NCI-H1105 treated with DMSO at 0.1 percent for 48 hours (cell line): ENCODE results near the gene ZSWIM5.
A peak's percentile ranks its signal among the peaks of the same experiment; 100 is the strongest.
"Not testable (repeated sequence)": the region's sequence is repeated elsewhere in the genome, so short reads cannot be mapped to it uniquely, and the experiment has no call there.

ENCODE experiments used
- DNase-seq: peaks from one replicate; lab custom pipeline; 2025; lab: John Stamatoyannopoulos, UW

ZSWIM5 gene

DNA sequence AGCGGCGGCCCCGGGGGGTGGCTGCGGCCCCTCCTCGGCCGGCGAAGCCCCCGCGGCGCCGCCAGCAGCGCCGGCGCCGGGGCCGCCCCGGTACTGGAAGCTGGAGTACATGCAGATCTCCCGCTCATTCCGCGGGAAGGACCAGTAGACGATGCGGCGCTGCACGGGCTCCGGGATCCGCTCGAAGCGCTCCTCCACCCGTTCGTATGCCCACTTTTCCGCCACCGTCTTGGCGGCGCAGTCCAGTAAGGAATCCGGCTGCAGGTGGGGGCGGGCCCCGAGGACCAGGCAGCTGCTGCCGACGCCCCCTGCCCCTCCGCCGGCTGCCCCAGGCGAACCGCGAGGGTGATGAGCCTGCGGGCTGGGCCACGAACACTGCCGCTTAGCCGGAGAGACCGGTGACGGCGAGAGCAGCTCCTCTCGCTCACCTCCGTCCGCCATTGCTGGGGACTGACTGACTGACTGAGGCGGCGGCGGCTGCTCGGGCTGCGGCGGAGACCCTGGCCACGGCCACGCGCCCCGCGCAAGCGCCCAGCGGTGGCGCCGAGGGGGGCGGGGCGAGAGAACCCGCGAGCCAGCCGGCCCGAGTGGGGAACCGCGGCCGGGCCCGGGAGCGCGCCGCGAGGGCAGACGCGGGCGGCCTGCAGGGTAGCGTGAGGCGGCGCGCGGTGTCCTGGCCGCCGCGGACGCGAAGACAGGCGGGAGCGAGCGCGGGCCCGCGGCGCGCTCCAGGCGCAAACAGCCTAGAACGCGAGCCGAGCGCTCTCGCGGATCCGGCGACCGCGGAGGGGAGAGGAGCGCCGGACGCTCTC lies at the start of gene ZSWIM5:
Gene ZSWIM5, minus strand, starts transcription at position 696 of the 812 bp plus-strand sequence. Its CDS starts 255 bp downstream, at position 441.
- peak; percentile 83 for DNase-seq

DNA sequence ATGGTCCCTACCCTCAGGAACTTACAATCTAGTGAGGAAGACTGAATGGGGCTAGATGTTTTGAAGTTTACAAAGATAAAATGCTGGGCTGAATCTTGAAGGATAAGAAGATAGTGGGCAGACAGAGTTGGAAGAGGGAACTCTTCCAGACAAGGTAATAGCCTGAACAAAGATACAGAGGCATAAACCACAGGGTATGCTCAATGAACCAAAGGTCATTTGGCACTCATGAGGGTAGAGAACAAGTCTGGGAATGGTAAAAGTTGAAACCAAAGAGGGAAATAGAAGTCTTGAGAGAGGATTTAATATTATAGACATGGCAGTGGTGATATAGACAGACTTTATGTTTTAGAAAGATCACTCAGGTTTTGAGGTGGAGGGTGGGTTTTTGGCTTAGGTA lies 48.1 kb upstream of the ZSWIM5 start:
- DNase-seq: no peak

DNA sequence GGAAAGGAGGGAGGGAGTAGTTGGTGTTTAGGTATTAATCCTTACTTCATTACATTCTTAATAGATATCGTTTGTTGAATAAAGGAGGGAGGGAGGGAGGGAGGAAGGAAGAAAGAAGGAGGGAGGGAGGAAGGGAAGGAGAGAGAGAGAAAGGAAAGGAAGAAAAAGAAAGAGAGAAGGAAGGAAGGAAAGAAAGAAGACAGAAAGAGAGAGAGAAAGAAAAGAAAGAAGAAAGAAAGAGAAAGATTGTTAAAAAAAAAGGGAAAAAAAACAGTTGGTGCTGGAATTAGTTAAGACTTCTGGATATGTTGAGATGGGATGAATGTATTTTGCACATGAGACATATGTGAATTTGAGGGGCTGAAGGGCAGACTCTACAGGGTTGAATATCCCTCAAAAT lies 44.1 kb upstream of the ZSWIM5 start:
- no peak for DNase-seq

DNA sequence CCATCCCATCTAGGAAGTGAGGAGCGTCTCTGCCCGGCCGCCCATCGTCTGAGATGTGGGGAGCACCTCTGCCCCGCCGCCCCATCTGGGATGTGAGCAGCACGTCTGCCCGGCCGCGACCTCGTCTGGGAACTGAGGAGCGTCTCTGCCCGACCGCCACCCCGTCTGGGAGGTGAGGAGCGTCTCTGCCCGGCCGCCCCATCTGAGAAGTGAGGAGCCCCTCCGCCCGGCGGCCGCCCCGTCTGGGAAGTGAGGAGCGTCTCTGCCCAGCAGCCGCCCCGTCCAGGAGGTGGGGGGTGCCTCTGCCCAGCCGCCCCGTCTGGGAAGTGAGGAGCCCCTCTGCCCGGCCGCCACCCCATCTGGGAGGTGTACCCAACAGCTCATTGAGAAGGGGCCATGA lies 41.6 kb upstream of the ZSWIM5 start:
- not testable (repeated sequence) for DNase-seq

DNA sequence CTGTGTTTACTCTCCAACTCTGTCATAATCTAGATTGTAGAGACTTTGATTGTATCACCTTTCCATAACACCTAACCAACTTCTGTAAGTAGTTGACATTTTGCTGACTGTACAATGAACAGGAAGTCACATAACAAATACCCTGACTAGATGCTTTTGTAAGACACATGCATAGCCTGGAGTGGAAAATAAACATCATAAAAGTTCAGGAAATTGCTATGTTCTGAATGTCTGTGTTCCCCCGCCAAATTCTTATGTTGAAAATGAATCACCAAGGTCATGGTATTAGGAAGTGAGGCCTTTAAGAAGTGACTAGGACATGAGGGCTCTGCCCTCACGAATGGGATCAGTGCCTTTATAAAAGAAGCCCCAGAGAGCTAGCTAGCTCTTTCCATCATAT lies 40.4 kb upstream of the ZSWIM5 start:
- DNase-seq: no peak

DNA sequence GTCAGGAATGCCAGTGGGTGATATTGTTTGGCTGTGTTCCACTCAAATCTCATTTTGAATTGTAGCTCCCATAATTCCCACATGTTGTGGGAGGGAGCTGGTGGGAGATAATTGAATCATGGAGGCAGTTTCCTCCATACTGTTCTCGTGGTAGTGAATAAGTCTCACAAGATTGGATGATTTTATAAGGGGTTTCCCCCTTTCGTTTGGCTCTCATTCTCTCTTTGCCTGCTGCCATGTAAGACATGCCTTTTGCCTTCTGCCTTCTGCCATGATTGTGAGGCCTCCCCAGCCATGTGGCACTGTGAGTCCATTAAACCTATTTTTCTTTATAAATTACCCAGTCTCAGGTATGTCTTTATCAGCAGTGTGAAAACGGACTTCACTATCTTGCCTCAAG lies 40.0 kb upstream of the ZSWIM5 start:
- not testable (repeated sequence) for DNase-seq

DNA sequence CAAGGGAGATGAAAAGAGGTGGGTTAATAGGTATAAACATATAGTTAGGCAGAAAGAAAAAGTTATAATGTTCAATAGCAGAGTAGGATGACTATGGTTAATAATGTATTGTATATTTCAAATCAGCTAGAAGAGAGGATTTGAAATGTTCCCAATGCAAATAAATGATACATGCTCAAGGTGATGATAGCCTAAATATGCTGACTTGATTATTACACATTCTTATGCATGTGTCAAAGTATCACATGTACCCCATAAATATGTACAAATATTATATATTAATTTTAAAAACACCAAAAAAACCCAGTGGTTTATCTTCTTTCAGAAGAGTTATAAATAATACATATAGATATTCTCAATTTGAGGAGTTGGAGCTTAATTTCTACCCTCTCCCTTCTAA lies 38.3 kb upstream of the ZSWIM5 start:
- DNase-seq: no peak

DNA sequence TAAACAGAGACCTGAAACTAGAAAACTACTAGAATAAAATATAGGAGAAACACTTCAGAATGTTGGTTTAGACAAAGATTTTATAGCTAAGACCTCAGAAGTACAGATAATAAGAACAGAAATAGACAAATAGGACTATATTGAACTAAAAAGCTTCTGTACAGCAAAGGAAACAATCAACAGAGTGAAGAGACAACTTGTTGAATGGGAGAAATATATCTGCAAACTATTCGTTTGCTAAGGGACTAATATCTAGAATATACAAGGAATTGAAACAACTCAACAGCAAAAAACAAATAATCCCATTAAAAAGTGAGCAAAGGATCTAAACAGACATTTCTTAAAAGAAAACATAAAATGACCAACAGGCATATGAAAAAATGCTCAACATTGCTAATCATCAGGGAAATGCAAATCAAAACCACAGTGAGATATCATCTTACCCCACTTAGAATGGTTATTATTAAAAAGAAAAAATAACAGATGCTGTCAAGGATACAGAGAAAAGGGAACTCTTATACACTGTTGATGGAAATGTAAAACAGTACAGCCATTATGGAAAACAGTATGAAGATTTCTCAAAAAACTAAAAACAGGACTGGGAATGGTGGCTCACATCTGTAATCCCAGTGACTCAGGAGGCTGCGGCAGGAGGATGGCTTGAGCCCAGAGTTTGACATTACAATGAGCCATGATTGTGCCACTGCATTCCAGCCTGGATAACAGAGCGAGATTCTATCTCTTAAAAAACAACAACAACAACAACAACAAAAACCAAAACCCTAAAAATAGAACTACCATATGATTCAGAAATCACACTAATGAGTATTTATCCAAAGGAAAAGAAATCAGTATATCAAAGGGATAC lies 37.3 kb upstream of the ZSWIM5 start:
- no peak for DNase-seq

DNA sequence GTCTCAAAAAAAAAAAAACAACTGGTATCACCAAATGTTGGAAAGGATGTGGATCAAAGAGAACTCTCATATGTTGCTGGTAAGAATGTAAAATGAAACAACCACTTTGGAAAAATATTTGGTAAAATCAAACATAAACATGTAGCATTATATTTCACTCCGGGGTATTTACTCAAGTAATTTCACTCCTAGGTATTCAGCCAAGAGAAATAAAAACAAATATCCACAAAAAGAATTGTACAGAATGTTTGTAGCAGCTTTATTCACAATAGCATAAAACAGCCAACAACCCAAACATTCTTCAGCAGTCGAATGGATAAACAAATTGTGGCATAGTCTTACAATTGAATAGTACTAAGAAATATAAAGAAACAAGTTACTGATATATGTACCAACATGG lies 32.4 kb upstream of the ZSWIM5 start:
- no peak for DNase-seq

DNA sequence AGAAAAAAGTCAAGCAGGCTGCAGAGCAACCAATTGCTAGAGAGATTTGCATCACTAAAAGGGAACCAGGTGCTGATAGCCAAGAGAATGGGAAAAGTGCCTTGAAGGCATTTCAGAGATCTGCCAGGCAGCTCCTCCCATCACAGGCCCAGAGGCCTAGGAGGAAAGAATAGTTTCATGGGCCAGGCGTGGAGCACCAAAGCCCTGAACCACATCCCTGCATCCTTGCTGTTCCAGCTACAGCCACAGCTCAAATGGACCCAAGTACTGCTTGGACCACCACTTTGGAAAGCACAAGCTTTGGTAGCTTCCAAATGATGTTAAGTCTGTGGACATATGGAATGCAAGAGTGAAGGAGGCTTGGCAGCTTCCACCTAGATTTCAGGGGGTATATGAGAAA lies 29.7 kb upstream of the ZSWIM5 start:
- DNase-seq: no peak

DNA sequence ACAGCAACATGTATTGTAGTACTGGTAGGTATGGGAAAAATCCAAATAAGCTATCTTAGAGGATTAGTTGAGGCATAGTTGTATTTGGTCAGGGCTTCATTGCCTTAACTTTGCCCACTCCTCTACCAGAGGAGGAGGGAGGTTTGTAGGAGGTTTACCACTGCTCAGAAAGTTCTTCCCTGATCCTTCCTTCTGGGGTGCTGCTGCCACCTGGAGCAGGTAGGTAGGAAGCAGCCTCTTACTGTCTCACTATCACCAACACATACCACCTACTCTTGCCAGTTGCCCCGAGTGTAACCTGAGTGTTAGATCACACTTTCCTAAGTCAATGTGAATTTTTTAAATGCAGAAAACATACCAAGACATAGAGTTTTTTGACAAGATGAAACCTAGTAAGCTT lies 24.1 kb upstream of the ZSWIM5 start:
- DNase-seq: no peak

DNA sequence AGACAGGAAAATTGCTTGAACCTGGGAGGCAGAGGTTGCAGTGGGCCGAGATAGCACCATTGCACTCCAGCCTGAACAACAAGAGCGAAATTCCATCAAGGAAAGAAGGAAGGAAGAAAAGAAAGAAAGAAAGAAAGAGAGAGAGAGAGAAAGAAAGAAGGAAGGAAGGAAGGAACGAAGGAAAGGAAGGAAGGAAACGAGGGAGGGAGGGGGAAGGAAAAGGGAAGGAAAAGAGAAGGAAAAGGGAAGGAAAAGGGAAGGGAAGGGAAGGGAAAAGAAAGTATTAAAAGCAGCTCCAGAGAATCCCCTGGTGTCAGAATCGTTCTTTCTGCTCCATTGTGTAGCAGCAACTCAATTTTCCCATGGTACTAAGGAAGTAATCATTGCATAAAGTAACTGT lies 19.2 kb upstream of the ZSWIM5 start:
- no peak for DNase-seq

DNA sequence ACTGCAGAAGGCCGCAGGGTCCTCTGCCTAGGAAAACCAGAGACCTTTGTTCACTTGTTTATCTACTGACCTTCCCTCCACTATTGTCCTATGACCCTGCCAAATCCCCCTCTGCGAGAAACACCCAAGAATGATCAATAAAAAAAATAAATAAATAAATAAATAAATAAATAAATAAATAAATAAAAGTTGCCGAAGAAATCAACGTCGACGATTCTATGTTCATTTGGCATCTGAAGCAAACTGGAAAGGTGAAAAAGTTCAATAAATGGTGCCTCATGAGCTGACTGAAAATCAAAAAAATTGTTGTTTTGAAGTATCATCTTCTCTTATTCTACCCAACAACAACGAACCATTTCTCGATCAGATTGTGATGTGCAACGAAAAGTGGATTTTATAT lies 17.3 kb upstream of the ZSWIM5 start:
- not testable (repeated sequence) for DNase-seq

DNA sequence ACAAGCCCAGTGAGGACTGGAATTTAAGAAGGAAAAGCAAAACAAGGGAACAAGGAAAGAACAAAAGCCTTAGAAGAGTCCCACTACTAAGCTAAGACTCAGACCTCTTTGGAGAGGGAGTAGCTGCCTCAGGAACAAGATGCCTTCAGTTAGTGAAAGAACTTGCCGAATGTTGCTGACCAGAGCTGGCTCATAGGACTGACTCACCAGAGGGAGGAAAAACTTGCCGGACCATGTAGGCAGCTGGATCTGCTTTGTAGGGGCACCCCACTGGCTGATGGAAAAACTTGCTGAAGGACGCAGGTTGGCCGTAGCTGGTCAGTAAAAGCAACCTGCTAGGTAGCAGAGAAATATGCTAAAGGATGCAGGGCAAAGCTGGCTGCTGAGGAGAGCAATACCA lies 15.3 kb upstream of the ZSWIM5 start:
- DNase-seq: no peak

DNA sequence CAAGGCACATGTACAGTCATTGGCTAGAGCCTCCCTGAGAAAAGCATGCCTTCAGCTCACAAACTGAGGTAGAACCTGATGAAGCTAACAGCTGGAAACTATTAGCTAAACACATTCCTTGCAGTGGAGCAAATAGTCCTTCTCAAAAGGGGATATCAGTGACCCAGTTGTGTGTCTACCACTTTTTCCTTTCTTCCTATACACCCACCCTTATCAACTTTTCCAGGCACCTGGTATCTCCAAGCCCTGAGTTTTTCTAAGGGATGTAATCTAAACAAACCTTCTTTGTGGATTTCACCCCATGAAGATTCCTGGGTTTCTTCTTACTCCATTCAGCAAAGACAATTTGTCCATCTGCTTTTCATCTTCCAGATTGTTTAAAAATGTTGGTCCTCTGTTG lies 10.5 kb upstream of the ZSWIM5 start:
- DNase-seq: no peak

DNA sequence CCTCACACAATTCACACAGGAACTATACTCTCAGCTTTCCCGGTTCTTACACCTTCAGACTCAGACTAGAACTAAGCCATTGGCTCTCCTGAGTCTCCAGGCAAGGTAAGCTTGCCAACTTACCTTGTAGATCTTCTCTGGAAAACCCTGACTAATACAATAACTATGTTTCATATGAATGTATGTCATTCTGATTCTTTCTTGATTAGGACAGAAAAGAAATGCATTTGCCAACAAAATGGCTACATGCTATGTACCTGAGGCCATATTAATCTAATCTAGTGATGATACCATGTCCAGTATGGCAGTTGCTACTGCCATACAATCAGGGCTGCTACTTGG lies 9.8 kb upstream of the ZSWIM5 start:
- no peak for DNase-seq

DNA sequence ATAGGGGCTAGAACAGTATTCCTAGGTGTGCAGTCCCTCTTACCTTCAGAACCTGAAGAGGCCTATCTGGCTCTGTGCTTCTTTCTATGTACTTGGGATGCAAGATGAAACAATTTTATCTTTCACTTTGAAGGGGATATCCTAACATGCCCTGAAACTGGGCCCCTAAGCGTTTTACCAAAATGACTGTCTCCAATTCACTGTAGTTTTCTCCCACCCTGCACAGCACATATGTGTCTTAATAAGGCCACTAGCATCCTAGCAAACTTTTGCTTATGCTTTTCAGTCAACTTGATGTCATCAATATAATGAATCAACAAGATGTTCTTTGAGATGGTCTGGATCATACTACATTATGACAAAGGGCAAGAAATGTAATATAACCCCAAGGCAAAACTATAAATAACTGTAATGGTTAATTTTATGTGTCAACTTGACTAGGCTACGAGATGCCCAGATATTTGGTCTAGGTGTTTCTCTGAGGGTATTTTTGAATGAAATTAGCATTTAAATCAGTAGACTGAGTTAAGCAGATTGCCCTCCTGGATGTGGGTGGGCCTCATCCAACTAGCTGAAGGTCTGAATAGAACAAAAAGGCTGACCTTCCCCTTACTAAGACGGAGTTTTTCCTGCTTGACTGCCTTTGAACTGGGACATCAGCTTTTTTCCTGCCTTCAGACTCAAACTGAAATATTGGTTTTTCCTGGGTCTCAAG lies 9.2 kb upstream of the ZSWIM5 start:
- DNase-seq: no peak

DNA sequence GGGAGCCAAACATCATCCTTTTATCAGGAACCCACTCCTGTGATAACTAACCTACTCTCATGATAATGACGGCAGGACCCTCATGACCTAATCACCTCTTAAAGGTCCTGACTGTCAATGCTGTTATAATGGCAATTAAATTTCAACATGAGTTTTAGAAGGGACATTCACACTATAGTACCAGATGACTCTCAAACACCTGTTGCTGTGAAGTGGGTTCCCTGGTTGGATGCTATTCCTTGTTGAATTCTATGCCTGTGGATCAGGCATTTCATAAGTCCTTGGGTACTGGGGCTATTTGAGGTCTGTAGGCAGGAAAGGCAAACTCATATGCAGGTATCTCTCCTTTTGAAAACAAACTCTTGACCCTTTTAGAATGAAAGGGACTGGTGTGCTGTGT lies 7.5 kb upstream of the ZSWIM5 start:
- DNase-seq: no peak

DNA sequence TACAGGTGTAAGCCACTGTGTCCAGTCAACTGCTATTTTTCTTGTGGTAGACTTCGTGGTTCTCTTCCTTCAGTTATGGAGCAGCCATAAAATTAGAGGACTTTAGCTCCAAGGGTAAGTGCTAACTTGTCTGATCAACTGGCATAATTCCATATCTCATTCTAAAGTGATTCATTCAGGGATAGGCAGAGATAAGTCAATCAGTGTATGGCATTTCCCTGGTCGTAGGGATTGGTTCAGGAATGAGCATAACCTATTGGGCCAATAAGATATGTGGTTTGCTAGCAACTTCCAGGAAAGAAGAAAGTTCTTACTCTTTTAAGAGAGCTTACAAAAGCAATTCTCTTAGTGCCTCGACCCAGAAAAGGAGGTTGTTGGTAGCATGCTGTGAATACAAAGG lies 4.7 kb upstream of the ZSWIM5 start:
- no peak for DNase-seq

DNA sequence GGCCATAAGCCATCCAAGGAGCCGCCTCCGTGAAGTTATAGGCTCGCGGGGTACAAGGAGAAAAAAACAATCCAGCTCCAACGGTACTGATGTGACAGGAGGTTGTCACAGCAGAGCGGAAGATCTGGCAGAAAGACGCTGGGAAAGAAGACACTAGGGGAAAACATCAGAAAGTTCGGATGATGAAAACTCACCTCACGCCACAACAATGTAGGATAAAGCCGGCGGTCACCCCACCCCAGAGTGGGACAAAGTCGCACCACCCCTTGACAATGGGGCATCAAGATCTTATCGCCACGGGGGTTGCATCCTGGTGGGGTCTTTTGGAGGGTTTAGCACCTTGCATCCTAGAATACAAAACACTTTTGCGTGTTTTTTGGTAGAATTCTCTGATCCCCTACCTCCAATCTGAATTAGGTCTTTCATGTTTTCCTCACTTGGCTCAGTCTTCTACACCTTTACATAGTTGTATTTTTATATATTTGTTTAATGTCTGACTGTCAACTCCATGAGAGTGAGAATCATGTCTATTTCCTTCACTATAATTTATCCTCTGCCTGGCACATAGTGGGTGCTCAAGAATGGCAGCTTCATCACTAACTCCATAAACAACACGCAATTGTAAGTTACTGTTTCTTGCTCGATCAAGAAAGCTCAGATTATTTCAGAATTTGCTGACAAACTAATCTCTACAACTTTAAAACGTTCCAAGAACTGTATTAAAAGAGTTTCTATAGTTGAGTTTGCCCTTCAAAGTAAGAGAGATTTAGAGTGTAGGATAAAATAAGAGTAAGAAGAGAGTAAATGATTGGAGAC lies 611 bp upstream of the ZSWIM5 start:
- no peak for DNase-seq

DNA sequence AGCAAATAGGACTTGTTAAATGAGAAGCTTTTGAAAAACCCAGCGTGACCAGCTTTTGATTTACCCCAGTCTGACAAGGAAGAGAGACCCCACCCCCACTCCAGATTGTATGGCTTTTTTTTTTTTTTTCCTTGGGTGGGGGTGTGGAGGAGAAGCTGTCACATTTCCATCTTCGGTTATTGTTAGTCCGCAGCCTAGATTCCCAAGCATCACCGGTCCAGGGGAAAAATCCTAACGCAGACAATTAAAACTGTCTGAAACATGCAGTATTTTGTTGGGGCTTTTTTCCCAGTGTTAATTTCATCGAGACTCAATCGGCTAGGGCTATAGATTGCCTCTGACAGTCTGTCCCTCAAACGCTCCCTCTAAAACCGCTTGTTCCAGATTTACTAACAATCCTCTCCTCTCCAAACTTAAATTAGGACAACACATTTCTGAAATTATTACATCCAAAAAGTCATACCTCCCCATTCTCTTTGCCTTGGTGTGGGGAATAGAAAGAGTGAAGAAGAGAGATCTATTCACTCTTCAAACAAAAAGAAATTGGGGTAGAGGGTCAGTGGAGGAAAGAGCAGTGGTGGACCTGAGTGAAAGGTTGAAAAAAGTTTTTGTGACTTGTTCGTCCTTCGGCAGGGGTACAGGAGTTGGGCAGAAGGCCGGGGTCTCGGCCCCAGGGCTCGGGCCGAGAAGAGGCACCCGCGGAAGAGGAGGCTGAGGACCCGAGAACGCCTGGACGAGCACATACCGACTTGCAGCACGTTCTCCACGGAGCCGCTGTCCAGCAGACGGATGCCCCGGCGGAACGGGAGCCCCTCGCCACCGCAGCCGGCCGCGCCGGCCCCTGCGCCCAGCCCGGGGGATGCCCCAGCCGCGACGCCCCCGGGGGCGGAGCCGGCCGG lies 1.1 kb downstream of the ZSWIM5 start:
- peak; percentile 35 for DNase-seq
